GM12892 (cell line): Measurements from ENCODE around the gene SBK1.
"Not testable (repeated sequence)": the region's sequence is repeated elsewhere in the genome, so short reads cannot be mapped to it uniquely, and the experiment has no call there.

Experiments
- POLR2A ChIP-seq: IDR thresholded peaks from 2 replicates; pipeline ENCODE4 v1.6.1; 2011; ENCODE audit warnings: low read depth, low read length, control low read depth
- POLR2AphosphoS5 ChIP-seq: IDR thresholded peaks from 2 replicates; pipeline ENCODE4 v1.6.1; 2011; ENCODE audit warnings: low read depth, low read length, control low read depth
- TAF1 ChIP-seq: IDR thresholded peaks from 2 replicates; pipeline ENCODE4 v1.6.1; 2011; ENCODE audit warnings: low read depth, mild to moderate bottlenecking, control low read depth, low read length, borderline replicate concordance

DNA sequence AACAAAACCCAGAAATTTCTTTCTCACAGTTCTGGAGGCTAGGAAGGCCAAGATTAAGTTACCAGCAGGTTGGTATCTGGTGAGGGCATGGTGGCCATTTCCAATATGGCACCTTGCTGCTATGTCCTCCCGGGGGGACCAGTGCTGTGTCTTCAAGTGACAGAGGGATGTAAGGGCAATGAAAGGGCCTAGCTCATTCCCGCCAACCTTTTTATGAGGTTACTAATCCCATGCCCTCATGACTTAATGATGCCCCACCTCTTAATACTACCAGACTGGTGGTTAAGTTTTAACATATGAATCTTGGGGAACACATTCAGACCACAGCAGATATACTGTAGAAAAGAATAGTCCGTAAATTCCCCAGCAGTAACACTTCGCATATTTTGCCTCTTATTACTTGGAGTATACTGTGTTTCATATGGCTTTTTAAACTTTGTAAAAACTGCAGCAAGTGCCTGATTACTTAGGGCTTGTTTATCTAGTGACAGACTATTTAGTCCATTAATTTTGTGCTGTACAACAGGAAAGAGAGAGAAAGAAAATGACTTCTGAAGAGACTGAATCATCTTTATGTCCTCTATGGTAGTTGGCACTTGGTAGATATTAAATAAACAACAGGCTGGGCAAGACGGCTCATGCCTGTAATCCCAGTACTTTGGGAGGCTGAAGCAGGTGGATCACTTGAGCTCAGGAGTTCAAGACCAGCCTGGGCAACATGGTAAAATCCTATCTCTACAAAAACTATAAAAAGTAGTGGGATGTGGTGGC is 44.8 kb downstream of the SBK1 start:
- not testable (repeated sequence) for TF ChIP-seq POLR2AphosphoS5, POLR2A, TAF1
